HG02610 (cell line): ENCODE data around the gene KNSTRN.

ENCODE experiments used
- ATAC-seq: cut with Tn5 transposase; IDR thresholded peaks from one replicate; pipeline ENCODE4 v1.9.1; 2021; ENCODE audit warnings: mild to moderate bottlenecking, moderate library complexity; ENCODE audit not compliant: unreplicated experiment

The KNSTRN gene

GRCh38 chr15:40382580-40383456, at the start of gene KNSTRN:
TSS of gene KNSTRN (plus strand) at chr15:40382721. CDS start at chr15:40382836, 115 bp downstream.
- peak; percentile 97 for ATAC-seq

GRCh38 chr15:40333922-40334492, 48.5 kb upstream of the KNSTRN start:
- peak; percentile 37 for ATAC-seq

- no peak for ATAC-seq
Observed at GRCh38 chr15:40334541-40334940, 48.0 kb upstream of the KNSTRN start.

GRCh38 chr15:40334941-40335795, 47.4 kb upstream of the KNSTRN start:
- no peak for ATAC-seq

- no peak for ATAC-seq
Observed at GRCh38 chr15:40335938-40336743, 46.4 kb upstream of the KNSTRN start.

- ATAC-seq = no peak
Observed at GRCh38 chr15:40336744-40337122, 45.8 kb upstream of the KNSTRN start.

GRCh38 chr15:40337597-40337996, 44.9 kb upstream of the KNSTRN start:
- ATAC-seq = no peak

GRCh38 chr15:40338041-40338657, 44.4 kb upstream of the KNSTRN start:
- peak; percentile 68 for ATAC-seq

- ATAC-seq = no peak
Observed at GRCh38 chr15:40338921-40339620, 43.5 kb upstream of the KNSTRN start.

GRCh38 chr15:40339621-40339945, 42.9 kb upstream of the KNSTRN start:
- ATAC-seq = no peak

- ATAC-seq = no peak
Observed at GRCh38 chr15:40340038-40340739, 42.3 kb upstream of the KNSTRN start.

GRCh38 chr15:40340740-40341400, 41.7 kb upstream of the KNSTRN start, which contains the start of gene CCDC9B:
TSS of gene CCDC9B (minus strand) at chr15:40340939. CDS start at chr15:40340819, 120 bp downstream.
- ATAC-seq = no peak

- ATAC-seq = no peak
Observed at GRCh38 chr15:40342416-40343320, 39.9 kb upstream of the KNSTRN start.

GRCh38 chr15:40343512-40343911, 39.0 kb upstream of the KNSTRN start:
- ATAC-seq = no peak

GRCh38 chr15:40344217-40344616, 38.3 kb upstream of the KNSTRN start:
- ATAC-seq = no peak

- ATAC-seq = no peak
Observed at GRCh38 chr15:40344631-40345120, 37.8 kb upstream of the KNSTRN start.

- ATAC-seq = no peak
Observed at GRCh38 chr15:40345225-40345866, 37.2 kb upstream of the KNSTRN start.
